Activated T-cell treated with anti-CD3 and anti-CD28 coated beads, Interleukin-2, amount 50 U/mL, for 72 hours (primary cell): ENCODE data around the gene RPS19. TPM values are rescaled to one million over a fixed set of nuclear protein-coding genes. Genes with fewer than 3 reads are reported as not detected.
A peak's percentile ranks its signal among the peaks of the same experiment; 100 is the strongest.

Source experiments
- ATAC-seq, 2 donors: fragments of 150-1000 bp; cut with Tn5 transposase; replicated peaks in 1 of 2; 2 replicates each; pipeline ENCODE4 v1.10.0; 2021; ENCODE audit warnings: moderate library complexity in 2 of 2, mild to moderate bottlenecking in 1 of 2
- DNase-seq, 2 donors: peaks; one replicate each; pipeline ENCODE4 v3.0.0; 2021 to 2022; ENCODE audit warnings: mixed read lengths in 1 of 2
- H3K27ac Mint-ChIP-seq: one replicate; pipeline ENCODE4 v1.8.0; 2022; ENCODE audit warnings: mild to moderate bottlenecking, moderate library complexity, mixed read lengths
- H3K27me3 Mint-ChIP-seq: one replicate; pipeline ENCODE4 v1.8.0; 2022; ENCODE audit warnings: low read depth, mixed read lengths
- H3K36me3 Mint-ChIP-seq, 2 donors: one replicate each; pipeline ENCODE4 v1.8.0; 2022; ENCODE audit warnings: mixed read lengths in 2 of 2, mild to moderate bottlenecking in 1 of 2; ENCODE audit not compliant: insufficient read depth in 2 of 2
- H3K4me1 Mint-ChIP-seq: one replicate; pipeline ENCODE4 v1.8.0; 2022; ENCODE audit warnings: low read depth, mixed read lengths
- H3K4me3 Mint-ChIP-seq, 2 donors: one replicate each; pipeline ENCODE4 v1.8.0; 2022; ENCODE audit warnings: mild to moderate bottlenecking in 2 of 2, mixed read lengths in 2 of 2, moderate library complexity in 2 of 2
- H3K9me3 Mint-ChIP-seq, 2 donors: one replicate each; pipeline ENCODE4 v1.8.0; 2022; ENCODE audit warnings: mixed read lengths in 2 of 2
- total RNA-seq, 2 donors: library from RNA; stranded (reverse); gene quantifications; one replicate each; pipeline ENCODE4 v1.2.3, GENCODE V29; 2022

The RPS19 gene
- total RNA-seq, 2 donors from 2014 or later = 4,101 to 4,133 TPM

- H3K4me3 Mint-ChIP-seq = no peak overlapping the region
- H3K36me3 Mint-ChIP-seq = peaks cover 11 to 42% of the 10 kb centered on the region in 2 donors
- no peaks in the 10 kb centered on the region for H3K9me3 Mint-ChIP-seq
- DNase-seq = no peak
- no peaks in the 10 kb centered on the region for H3K27me3 Mint-ChIP-seq
- no peak for ATAC-seq
- no peak overlapping the region for H3K27ac Mint-ChIP-seq
- H3K4me1 Mint-ChIP-seq = peaks cover 24% of the 10 kb centered on the region
These were observed 41.8 kb downstream of the RPS19 start for GRCh38 chr19:41901707-41902360.

DNA sequence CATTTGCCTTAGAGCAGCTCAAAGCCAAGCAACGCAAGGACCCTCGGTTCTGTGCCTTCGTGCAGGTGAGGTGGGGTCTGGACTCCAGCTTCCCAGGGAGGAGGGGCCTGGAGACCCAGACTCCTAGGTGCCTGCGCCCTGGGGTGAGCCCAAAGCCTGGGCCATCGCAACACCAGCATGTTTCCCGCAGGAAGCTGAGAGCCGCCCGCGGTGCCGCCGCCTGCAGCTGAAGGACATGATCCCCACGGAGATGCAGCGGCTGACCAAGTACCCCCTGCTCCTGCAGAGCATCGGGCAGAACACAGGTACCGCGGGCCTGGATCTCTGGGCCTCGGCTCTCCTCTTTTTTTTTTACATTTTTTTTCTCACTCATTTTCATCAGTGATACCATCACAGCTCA lies 42.5 kb downstream of the RPS19 start:
- Mint-ChIP-seq H3K27ac (peak overlapping the region; percentile 68), H3K9me3 (no peaks in the 10 kb centered on the region), H3K4me3 (no peak overlapping the region), H3K36me3 (peaks cover 10 to 41% of the 10 kb centered on the region in 2 donors), H3K27me3 (no peaks in the 10 kb centered on the region), H3K4me1 (peaks cover 26% of the 10 kb centered on the region)
- no peak for DNase-seq
- ATAC-seq = no peak

GRCh38 chr19:41903193-41903953 lies 43.3 kb downstream of the RPS19 start:
- Mint-ChIP-seq H3K9me3 (no peaks in the 10 kb centered on the region), H3K4me3 (no peak overlapping the region), H3K27me3 (no peaks in the 10 kb centered on the region), H3K27ac (no peak overlapping the region), H3K36me3 (peaks cover 8 to 35% of the 10 kb centered on the region in 2 donors), H3K4me1 (peaks cover 26% of the 10 kb centered on the region)
- no peak for ATAC-seq
- no peak for DNase-seq

DNA sequence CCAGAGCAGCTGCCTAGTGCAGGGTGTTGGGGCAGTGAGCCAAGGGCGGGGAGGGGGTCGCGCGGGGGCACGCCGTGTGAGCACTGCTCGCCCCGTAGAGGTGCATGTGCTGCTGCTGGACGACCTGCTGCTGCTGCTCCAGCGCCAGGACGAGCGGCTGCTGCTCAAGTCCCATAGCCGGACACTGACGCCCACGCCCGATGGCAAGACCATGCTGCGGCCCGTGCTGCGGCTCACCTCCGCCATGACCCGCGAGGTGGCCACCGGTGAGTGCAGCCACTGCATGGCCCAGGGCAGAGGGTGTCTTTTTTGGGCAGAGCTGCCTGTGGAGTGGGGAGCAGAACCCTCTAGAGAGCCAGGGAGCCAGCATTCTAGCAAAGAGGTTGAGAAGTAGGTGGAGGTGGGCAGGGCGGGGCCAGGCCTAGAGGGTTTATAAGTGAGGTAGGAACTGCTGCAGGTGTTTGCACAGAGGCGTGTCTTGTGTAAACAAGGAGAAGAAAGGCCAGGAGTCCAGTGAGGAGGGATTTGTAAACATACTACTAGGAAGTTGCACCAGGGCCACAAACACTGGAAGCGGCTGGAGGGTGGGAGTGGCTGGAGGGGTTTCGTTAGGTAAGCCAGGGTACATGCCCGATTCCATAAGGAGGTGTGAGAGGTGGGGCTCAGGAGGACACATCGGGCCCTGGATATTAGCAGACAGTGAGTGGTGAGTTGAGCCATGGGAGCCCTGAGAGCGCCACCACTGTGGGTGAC lies 44.2 kb downstream of the RPS19 start:
- peaks cover 25% of the 10 kb centered on the region for H3K4me1 Mint-ChIP-seq
- H3K27ac Mint-ChIP-seq = peak overlapping the region; percentile 31
- ATAC-seq (no peak), DNase-seq (no peak)
- no peaks in the 10 kb centered on the region for H3K27me3 Mint-ChIP-seq
- H3K9me3 Mint-ChIP-seq = no peaks in the 10 kb centered on the region
- H3K4me3 Mint-ChIP-seq = no peak overlapping the region
- peaks cover 5 to 28% of the 10 kb centered on the region in 2 donors for H3K36me3 Mint-ChIP-seq

- Mint-ChIP-seq H3K9me3 (no peaks in the 10 kb centered on the region), H3K27ac (no peak overlapping the region), H3K4me3 (no peak overlapping the region), H3K36me3 (peaks cover 5 to 26% of the 10 kb centered on the region in 2 donors), H3K27me3 (no peaks in the 10 kb centered on the region), H3K4me1 (peaks cover 30% of the 10 kb centered on the region)
- ATAC-seq (no peak), DNase-seq (no peak)
These were observed 45.4 kb downstream of the RPS19 start for GRCh38 chr19:41905273-41906002.

GRCh38 chr19:41906271-41906670 lies 46.2 kb downstream of the RPS19 start:
- Mint-ChIP-seq H3K27ac (peak overlapping the region; percentile 17), H3K9me3 (no peaks in the 10 kb centered on the region), H3K4me3 (no peak overlapping the region), H3K36me3 (peaks cover 5 to 25% of the 10 kb centered on the region in 2 donors), H3K4me1 (peaks cover 36% of the 10 kb centered on the region), H3K27me3 (no peaks in the 10 kb centered on the region)
- DNase-seq = no peak
- no peak for ATAC-seq

DNA sequence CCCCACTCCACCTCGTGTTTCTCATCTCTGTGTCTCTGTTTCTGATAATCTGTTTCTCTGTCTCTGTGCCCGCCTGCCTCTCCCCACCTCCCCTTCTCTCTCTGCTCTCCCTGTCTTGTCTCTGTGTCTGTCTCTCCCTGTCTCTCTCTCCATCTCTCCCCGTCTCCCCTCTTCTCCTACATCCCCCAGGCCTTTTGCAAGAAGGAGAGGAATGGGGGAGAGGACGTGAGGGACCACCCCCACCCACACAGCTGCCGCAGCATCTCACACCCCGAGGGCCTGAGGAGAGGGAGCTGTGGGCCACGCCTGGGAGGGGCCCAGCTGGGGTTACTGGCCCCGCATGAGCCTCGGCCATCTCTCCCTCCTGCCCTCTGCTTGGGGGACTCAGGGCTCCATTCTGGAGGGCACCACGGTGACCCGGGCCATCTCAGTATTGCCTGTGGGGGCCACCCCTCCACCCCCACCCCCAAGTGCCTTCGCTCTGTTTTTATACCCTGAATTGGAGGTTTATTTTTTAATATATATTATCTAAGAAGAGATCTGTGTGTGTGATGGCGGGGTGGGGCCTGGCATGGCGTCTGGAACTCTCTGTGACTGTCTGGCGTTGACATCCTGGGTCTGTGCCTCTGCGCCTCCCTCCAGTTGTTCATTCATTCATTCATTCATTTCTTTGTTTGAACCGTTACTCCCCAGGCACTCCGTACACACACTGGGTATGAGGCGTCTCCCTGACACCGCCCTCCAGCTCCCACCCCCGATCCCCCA lies 47.0 kb downstream of the RPS19 start:
- H3K9me3 Mint-ChIP-seq = no peaks in the 10 kb centered on the region
- H3K27ac Mint-ChIP-seq = peak overlapping the region; percentile 17
- H3K4me3 Mint-ChIP-seq = no peak overlapping the region
- peaks cover 39% of the 10 kb centered on the region for H3K4me1 Mint-ChIP-seq
- ATAC-seq = no peak
- DNase-seq = no peak
- H3K27me3 Mint-ChIP-seq = peaks cover 7% of the 10 kb centered on the region
- H3K36me3 Mint-ChIP-seq = peaks cover 5 to 20% of the 10 kb centered on the region in 2 donors

GRCh38 chr19:41907994-41908615 lies 48.0 kb downstream of the RPS19 start:
- Mint-ChIP-seq H3K27me3 (peaks cover 12% of the 10 kb centered on the region), H3K27ac (no peak overlapping the region), H3K4me3 (no peak overlapping the region), H3K4me1 (peaks cover 39% of the 10 kb centered on the region), H3K36me3 (peaks cover 5 to 18% of the 10 kb centered on the region in 2 donors), H3K9me3 (no peaks in the 10 kb centered on the region)
- DNase-seq (no peak), ATAC-seq (no peak)

DNA sequence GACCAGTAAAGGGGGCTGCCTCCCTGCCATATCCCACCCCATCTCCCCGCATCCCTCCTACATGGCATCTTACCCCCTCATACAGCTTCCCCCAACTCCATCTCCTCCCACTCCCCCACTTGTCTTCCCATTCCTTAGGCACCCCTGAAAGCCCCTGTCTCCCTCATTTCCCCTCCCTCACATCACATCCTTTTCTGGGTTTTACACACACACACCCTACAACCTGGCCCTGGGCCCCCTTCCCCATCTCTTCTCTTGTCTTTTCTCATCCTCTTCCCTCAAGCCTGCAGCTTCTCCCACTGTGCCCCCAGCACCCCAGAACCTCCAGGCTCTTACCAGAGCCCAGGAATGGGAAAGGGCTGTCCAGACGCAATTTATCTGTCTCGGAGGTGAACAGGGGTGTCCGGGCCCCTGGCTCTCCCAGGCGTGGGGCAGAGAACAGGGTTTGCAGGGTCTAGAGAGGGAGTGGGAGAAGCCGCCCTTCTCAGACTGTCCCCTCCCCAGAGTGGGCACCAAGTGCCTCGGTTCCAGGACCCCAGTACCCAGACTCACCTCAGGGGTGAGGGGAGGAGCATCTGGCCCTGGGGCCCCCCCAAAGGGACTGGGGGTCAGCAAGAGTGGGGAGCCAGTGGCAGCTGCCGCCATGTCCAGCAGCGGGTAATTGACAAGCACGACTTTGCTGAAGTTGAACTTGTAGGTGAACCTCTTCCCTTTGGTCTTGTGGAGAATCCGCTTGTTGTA lies 48.8 kb downstream of the RPS19 start:
- Mint-ChIP-seq H3K36me3 (peaks cover 3 to 14% of the 10 kb centered on the region in 2 donors), H3K4me1 (peaks cover 45% of the 10 kb centered on the region), H3K4me3 (no peak overlapping the region), H3K27me3 (peaks cover 12% of the 10 kb centered on the region), H3K27ac (no peak overlapping the region), H3K9me3 (no peaks in the 10 kb centered on the region)
- DNase-seq (no peak), ATAC-seq (no peak)

GRCh38 chr19:41909706-41910105 lies 49.7 kb downstream of the RPS19 start:
- Mint-ChIP-seq H3K27me3 (peaks cover 12% of the 10 kb centered on the region), H3K27ac (no peak overlapping the region), H3K9me3 (no peaks in the 10 kb centered on the region), H3K36me3 (peaks cover 3 to 9% of the 10 kb centered on the region in 2 donors), H3K4me1 (peaks cover 48% of the 10 kb centered on the region), H3K4me3 (no peak overlapping the region)
- ATAC-seq (no peak), DNase-seq (no peak)

GRCh38 chr19:41910240-41910991 lies 50.4 kb downstream of the RPS19 start:
- peaks cover 42% of the 10 kb centered on the region for H3K4me1 Mint-ChIP-seq
- DNase-seq (no peak), ATAC-seq (peak in 1 of 2 donors; percentile 1)
- H3K36me3 Mint-ChIP-seq = peaks cover 3 to 8% of the 10 kb centered on the region in 2 donors
- H3K9me3 Mint-ChIP-seq = no peaks in the 10 kb centered on the region
- H3K27me3 Mint-ChIP-seq = peaks cover 12% of the 10 kb centered on the region
- no peak overlapping the region for H3K27ac Mint-ChIP-seq
- H3K4me3 Mint-ChIP-seq = no peak overlapping the region
